T-helper 1 cell treated with Interleukin-12 subunit alpha and Interleukin-12 subunit beta and Interleukin-4 antibody, amounts not matched to agents 30 ng/mL and 1 ng/mL, for 36 hours (primary cell): ENCODE results near the gene HOXC11. TPM values are rescaled to one million over a fixed set of nuclear protein-coding genes. Genes with fewer than 3 reads are reported as not detected.

Source experiments
- intact Hi-C: fragments of 100-400 bp; cut with micrococcal nuclease; formaldehyde crosslinking; loops from one replicate; pipeline ENCODE4 v1.15.1; 2024
- total RNA-seq: library from RNA; stranded (reverse); gene quantifications from 2 replicates; pipeline ENCODE4 v1.2.3, GENCODE V29; 2022

HOXC11 gene
- total RNA-seq, 1 donor from 2014 or later: not detected

DNA sequence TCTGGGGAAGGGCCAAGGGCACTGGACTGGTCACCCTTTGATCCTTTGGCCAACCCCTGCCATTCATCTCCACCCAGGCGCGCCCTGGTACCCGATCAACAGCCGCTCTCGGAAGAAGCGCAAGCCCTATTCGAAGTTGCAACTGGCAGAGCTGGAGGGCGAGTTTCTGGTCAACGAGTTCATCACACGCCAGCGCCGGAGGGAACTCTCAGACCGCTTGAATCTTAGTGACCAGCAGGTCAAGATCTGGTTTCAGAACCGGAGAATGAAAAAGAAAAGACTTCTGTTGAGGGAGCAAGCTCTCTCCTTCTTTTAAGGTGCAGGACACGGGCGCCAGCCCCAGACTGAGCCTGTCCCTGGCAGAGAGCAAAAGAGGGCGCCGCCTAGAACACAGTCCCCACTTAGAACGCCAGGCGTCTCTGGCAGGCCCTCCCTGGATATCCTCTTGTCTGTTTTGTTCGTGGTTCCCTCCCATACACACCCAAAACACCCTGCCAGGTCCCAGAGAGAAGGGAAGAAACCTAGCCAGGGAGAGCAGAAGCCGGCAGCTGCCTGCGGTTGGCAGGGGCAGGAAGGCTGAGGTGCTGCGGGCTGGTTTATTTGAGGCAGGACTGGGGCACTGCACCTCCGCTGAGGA, 16.6 kb upstream of the HOXC11 start:
- intact Hi-C loops: no loop called here

DNA sequence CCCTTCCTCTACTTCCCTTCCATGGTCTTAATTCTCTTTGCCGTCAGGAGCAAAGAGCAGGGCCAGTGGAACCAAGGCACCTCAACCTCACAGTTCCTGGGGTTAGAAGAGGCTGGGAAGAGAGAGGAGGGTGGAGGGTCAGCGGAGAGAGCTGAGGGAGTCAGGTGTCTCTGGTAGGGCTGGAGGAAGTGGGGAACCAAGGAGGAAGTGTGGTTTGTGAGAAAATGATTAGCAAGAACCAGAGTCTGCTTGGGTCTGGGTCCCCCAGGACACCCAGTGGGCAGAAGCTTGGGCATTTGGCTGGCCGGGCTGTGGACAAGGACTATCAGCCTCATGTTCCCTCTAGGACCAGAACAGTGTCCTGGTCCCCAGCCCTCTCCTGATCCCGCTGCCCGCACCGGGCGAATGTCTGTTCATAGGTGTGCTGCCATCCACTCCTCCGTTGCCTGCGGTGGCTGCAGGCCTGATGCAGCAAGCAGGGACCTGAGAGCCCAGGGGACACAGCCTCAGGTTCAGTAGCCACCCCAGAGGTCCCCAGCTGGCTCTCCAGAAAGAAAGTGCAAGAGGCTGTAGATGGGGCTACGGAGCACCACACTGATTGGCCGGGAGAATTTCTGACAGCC, 15.9 kb upstream of the HOXC11 start:
- intact Hi-C loops: no loop called here

DNA sequence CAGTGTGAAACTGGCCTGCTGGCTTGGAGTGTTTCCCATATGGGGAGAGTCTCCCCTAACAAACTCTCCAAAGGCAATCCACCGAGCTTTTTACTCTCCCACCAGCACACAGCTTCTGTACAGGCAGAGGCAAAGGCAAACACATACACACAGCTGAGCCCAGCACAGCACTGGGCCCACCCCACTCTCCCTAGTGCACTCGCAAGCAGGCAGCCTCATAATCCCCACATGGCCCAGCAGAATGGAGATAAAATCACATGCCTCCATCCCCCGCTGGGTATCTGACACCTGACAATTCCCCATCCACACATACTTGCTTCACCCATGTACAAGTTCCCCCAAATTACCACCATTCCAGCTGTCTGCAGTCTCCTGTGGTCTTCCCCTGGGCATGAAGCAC, 14.8 kb upstream of the HOXC11 start:
- intact Hi-C loops: no loop called here

GRCh38 chr12:53959314-53959713, 13.6 kb upstream of the HOXC11 start:
- intact Hi-C loops: no loop called here

- intact Hi-C loops: loop anchor here (5.0 kb wide), 2 partner anchors 37 to 92 kb away; partner anchors contain the start of gene HOXC4
Observed at GRCh38 chr12:53960187-53961024, 12.5 kb upstream of the HOXC11 start.

DNA sequence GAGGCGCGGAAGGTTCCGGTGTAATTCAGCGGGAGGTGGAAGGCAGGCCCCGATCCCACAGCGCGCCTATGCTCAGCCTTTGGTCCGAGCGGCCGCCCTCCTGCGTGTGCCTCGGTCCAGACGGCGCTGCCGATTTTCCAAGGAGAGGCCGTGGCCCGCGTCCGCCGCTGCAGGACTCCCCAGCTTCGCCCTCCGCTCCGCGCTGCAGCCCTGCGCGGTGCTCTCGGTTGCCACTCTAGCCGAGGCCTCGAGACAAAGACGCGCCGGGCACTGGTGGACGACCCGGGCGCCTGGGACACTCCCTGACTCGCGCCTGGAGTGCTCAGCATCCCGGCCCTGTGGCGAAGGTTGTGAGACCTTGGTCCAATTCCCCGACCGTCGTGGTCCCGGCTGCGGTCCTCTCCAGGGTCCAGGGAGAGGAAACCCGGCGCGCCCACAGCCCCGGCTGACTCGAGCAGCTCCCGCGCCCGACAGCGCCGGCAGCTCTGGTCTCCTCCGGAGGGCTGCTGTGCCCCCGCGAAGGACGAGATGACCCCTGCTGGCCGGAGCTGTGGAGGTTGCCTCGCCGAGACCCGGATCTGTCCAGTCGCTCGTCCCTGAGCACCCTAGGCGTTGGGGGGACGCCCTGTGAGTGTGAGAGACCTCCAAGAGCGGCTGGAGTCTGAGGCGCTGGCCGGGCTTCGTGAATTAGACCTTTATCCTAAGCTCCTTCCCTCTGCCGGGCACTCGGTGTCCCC, 11.7 kb upstream of the HOXC11 start:
- intact Hi-C loops: loop anchor here (5.0 kb wide), 2 partner anchors 36 to 91 kb away; partner anchors contain the start of gene HOXC4

GRCh38 chr12:53963005-53963404, 9.9 kb upstream of the HOXC11 start:
- intact Hi-C loops: loop anchor here (2.0 to 5.0 kb wide), 3 partner anchors 14 to 89 kb away; partner anchors contain the start of gene HOXC4

DNA sequence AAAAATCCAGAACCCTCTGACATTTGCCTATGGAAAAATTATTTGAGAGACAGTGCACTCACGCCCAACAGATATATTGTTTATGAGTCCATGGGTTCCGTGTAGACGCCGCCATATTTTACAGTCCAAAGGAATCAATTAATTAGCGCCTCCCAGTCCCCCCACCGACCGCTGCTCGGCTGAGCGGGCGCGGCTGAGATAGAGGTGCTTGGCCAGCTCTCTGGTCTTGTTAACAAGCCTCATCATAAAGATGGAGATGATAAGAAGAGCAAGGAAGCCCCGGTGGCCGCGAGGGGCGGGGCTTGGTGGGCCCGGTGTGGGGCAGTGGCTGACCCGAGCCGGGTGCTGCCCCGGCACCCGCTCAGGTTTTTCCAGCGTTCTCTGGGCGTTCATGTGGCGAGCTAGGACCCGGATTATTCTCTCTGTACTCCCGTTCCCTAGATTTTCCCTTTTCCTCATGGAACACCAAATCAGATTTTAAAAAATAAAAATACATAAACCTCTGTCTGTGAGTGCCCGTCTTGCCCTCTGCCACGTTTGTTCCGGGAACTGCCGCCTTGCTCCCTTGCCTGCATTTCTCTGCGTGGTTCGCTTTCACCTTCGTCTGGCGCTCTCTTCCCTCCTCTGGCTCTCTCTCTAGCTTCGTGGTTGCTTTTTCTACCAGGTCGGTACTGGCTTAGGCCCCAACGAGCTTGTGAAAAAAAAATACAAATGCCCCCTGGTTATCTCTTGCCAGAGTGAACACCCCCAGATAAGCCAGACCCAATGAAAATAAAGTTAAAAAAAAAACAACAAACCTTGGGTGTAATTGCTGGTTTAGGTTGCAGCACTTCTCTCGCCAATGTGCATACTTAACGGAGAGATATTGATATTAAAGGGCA, 9.3 kb upstream of the HOXC11 start:
- intact Hi-C loops: loop anchor here (2.0 to 5.0 kb wide), 3 partner anchors 13 to 89 kb away; partner anchors contain the start of gene HOXC4

DNA sequence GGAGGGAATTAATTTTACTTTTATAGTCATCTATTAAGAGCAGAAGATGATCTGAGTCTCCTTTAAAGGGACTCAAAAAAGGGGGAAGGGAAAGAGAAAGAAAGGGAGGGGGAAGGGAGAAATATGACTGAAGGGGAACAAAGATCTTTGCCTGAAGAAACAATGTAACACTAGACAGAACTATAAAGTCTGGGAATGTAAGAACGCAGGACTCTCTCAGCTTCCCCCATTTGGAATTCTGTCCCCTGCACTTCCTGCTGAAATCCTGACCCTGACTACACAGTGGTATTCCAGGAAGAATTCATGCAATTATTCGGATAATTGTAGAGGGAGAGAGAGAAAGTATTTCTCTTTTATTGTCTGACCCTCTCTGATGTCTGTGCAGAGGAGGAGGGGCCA, 8.6 kb upstream of the HOXC11 start:
- intact Hi-C loops: loop anchor here (5.0 kb wide), 2 partner anchors 33 to 88 kb away; partner anchors contain the start of gene HOXC4

- intact Hi-C loops: no loop called here
Observed at GRCh38 chr12:53965281-53966084, 7.4 kb upstream of the HOXC11 start.

DNA sequence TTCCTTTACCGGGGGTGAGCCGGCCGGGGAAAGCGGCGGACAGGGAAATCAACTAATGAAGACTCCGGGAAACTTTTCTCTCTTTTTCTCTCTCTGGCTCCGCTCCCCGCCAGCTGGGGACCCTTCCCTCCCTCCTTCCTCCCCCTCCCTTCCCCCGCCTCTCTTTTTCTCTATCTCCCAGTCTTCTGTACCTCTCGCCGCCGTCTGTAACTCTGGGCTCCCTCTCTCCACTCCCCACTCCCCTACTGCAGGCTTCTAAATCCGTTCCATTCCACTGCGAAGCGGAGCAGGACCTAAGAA, 6.9 kb upstream of the HOXC11 start:
- intact Hi-C loops: no loop called here

- intact Hi-C loops: no loop called here
Observed at GRCh38 chr12:53966385-53967133, 6.4 kb upstream of the HOXC11 start.

DNA sequence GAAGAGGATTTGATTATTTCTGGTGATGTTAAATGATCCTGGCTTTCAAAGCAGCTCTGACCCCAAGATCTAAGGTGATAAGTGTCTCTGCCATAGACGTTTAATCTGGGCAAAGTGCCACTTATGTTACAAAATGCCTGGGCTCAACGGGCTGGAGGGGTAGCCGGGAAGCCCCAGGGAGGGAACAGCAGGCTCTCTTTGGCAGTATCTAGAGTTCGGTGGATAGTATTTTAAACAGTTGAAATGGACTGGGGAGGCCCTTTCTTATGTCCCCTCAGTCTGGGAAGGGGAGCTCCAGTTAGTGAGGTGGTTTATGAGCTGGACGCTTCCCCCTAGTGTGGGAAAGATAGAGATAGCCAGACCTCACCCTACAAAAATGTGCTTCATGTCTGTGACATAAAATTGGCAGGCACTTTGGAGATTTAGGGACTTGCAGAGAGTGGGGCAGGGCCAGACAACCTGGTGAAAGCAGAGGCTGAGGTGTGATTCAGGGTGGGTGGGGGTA, 5.5 kb upstream of the HOXC11 start:
- intact Hi-C loops: no loop called here

DNA sequence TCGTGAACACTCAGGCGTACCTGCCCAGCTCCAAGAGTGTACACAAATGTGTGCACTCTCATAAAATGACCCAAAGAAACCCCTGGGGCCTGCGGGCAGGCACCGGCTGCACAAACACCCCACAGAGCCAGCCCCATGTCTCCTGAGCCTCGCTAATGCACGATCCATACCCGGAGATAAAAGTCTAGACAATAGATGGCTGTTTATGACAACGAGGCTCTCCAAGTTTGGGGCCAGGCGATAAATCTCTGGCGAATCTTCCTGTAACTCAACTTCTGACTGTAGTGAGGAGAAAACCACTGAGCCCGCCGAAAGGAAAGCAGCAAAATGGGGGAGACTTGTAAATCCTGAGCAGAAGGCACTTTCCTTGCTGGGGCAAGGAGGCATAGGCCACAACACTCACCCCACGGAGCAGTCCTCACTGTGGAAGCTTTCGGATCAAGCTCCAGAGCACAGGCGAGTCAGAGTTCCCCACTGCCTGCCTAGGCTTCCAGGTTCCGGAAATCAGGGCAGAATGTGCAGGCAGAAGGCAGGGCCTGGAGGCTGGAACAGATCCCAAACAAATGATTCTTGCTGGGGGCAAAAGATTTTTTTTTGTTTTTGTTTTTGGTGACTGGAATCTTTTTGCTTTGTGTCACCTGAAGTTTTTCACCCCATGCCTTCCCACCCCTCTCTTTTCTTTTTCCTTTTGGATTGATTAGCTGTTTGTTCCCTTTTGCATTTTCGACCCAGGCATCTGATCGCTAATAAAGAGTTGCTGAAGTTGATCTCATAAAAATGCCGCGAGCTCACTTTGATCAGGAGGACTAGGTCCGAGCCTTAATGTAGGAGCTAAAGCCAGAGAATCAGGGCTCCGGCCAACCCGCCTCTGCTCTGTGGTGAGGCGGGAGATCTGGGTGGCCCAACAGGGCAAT, 4.5 kb upstream of the HOXC11 start:
- intact Hi-C loops: no loop called here

DNA sequence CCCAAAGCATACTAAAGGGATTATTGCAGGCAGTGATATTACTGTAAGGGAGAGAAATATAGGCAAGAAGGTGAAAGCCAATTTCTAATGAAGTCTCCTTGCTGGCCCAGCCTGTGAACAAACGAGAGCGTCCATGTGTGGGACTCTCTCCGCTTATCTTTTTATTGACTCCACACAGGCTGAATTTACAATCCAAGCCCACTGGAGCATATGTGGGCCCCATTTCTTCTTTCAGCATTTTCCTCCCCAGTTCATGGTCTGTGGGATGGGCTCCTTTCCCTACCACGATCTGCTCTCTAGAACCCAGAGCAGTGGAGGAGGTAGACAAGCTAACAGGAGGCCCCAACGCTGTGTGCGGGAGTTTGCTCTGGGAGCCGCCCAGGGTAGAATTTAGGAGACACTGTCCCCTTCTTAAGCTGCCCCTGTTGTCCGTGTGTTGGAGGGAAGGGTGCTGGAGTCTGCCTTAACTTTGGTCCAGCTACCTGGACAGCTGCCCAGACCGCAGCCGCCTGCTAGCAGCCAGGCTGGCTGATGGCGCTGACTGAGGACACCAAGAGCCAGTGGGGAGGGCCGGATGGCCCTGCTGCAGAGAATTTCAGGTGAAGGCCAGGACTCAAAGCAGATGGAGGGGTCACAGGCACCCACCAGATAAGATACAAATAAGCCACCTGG, 3.2 kb upstream of the HOXC11 start:
- intact Hi-C loops: loop anchor here (5.0 kb wide), 1 partner anchor 32 kb away; the partner anchor contains the start of gene HOXC13

- intact Hi-C loops: loop anchor here (5.0 kb wide), 1 partner anchor 33 kb away; the partner anchor contains the start of gene HOXC13
Observed at GRCh38 chr12:53970451-53970850, 2.5 kb upstream of the HOXC11 start.

- intact Hi-C loops: loop anchor here (5.0 kb wide), 1 partner anchor 34 kb away; the partner anchor contains the start of gene HOXC13
Observed at GRCh38 chr12:53971129-53971528, 1.8 kb upstream of the HOXC11 start.
